HG03571 (cell line): ENCODE data around the gene LIN52.

Experiments used
- ATAC-seq: cut with Tn5 transposase; IDR thresholded peaks from one replicate; pipeline ENCODE4 v1.9.1; 2021; ENCODE audit not compliant: unreplicated experiment

Gene LIN52

GRCh38 chr14:74221741-74222140, 137.0 kb downstream of the LIN52 start:
- no peak for ATAC-seq

- no peak for ATAC-seq
These were observed 138.3 kb downstream of the LIN52 start for GRCh38 chr14:74223016-74223415.

GRCh38 chr14:74231784-74232183, 147.0 kb downstream of the LIN52 start:
- no peak for ATAC-seq

GRCh38 chr14:74235017-74235416, 150.3 kb downstream of the LIN52 start:
- ATAC-seq = no peak

GRCh38 chr14:74237441-74237840, 152.7 kb downstream of the LIN52 start:
- no peak for ATAC-seq

- no peak for ATAC-seq
These were observed 154.5 kb downstream of the LIN52 start, which contains the start of gene VSX2 for GRCh38 chr14:74238974-74239847. TSS of gene VSX2 (plus strand) at chr14:74239449. CDS start at chr14:74239562, 113 bp downstream.

- ATAC-seq = no peak
These were observed 155.4 kb downstream of the LIN52 start for GRCh38 chr14:74239848-74240793.

GRCh38 chr14:74240794-74241651, 156.3 kb downstream of the LIN52 start:
- ATAC-seq = no peak

GRCh38 chr14:74241652-74242017, 156.9 kb downstream of the LIN52 start:
- no peak for ATAC-seq

GRCh38 chr14:74242021-74242779, 157.4 kb downstream of the LIN52 start:
- ATAC-seq = no peak

GRCh38 chr14:74242780-74243042, 158.0 kb downstream of the LIN52 start:
- no peak for ATAC-seq

GRCh38 chr14:74243051-74243450, 158.3 kb downstream of the LIN52 start:
- no peak for ATAC-seq

- ATAC-seq = no peak
These were observed 159.4 kb downstream of the LIN52 start for GRCh38 chr14:74244115-74244514.

GRCh38 chr14:74245292-74245691, 160.5 kb downstream of the LIN52 start:
- no peak for ATAC-seq

GRCh38 chr14:74246542-74246941, 161.8 kb downstream of the LIN52 start:
- ATAC-seq = no peak

GRCh38 chr14:74248017-74248416, 163.3 kb downstream of the LIN52 start:
- no peak for ATAC-seq

GRCh38 chr14:74249433-74250375, 164.9 kb downstream of the LIN52 start:
- ATAC-seq = no peak
